Medulla oblongata (tissue), 1 donor: ENCODE measurements around the gene REEP1.
"Not testable (repeated sequence)": the region's sequence is repeated elsewhere in the genome, so short reads cannot be mapped to it uniquely, and the experiment has no call there.

ENCODE experiments used
- DNase-seq: peaks from one replicate; pipeline ENCODE4 v3.0.0-alpha.2; 2015; ENCODE audit errors: extremely low spot score

The REEP1 gene

DNA sequence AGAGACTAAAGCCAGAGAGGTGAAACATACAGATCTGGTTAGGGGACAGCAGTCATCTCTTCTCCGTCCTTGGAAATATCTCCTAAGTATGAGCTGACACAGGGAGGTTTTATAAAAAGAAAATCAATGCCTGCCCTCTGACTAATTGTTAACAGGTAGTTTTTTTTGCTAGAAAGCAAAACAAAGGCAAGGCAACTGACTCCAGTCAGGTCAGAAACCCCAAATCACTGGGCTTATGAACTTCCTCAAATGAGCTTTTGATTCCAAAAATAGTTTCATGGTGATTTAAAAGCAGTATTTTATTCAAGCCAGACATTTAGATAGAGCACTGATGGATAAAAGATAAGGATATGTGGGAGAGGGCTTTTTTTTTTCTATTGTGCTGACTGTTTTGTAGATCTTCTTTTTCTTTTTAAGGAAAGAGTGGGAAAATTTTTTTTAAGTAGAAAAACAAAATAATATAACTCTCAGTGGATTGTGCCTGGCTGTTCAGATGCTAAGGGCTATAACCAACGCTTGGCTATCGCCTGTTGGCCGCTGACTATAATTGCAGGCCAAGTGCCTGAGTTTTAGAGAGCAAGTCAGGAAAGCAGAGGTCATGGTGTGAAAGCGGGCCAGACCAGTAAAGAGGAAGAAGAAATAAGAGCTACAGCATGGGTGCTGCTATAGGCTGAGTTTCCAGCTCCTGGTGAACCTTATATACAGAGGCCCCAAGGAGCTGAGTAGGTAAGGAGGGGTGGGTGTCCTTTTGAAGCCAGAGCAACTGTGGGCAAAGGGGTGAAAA lies 93.3 kb downstream of the REEP1 start:
- no peak for DNase-seq

DNA sequence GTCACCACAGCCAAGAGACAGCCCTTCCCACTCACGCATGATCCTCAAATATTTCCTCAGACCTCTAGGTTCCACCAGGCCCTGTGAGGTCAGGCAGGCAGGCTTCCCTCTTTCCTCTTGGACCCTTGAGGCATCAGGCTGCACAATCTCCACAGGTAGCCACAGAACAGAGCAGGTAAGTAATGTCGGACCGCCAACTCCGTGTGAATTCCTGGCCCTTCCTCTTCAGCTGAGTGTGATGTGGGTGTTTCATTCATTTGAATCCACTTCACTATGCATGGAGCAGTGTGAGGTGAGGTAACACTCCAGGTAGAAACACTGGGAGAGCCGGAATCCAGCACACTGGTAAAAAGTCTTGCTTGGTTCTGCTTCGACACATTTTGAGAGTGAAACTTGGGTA lies 94.2 kb downstream of the REEP1 start:
- no peak for DNase-seq

DNA sequence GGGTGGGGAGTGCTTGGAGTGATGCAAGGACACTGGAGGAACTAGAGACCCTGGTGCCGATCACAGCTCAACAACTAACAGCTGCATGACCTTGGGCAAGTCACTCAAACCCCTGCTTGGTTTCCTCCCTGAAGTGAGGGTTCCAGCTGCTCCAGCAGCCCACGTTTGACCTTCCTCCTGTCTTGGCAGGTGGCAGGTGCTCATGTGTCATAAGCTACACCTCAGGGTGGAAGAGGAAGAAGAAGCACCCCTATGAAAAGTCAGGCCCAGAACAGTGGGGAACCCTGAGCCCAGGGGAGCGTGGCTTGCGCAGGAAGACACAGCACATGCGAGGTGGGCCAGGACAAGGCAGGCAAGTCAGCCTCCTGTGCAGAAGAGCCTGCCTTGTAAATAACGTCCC lies 95.8 kb downstream of the REEP1 start:
- no peak for DNase-seq

DNA sequence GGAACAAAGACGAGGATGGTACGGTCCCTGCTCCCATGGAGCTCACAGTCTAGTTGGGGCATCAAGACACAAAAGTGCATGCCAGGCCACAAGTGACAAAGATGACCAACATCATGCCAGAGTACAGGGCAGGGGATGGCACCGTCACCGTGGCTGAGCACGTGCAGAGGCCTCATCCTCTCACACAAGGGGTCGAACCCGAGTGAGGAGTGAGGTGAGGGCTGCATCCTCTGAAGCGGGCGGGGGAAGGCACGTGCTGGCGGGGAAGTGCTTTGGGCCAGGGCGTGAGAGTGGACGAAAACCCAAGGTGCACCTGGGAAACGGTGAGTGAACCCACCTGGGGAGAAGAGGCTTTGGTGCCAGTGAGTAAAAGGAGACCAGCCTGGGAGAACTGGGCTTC lies 97.2 kb downstream of the REEP1 start:
- DNase-seq, result no peak

DNA sequence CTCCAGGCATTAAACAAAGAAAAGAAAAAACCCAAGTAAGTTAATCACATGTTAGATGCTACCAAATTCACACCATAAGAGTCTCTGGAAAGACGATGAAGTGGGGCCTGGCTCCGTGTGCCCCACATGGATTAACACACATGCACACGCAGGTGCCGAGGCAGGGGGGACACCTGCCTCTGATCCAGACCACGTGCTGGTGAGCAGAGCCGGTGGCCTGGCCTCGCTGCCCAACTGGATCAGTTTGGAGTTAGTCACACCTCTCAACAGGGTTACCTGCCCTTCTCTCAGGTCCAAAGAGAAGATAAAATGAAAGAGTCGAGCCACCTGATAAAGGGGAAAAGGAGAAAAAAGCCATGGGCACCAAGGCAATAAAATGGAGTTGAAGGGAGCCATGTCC lies 97.7 kb downstream of the REEP1 start:
- DNase-seq, result no peak

DNA sequence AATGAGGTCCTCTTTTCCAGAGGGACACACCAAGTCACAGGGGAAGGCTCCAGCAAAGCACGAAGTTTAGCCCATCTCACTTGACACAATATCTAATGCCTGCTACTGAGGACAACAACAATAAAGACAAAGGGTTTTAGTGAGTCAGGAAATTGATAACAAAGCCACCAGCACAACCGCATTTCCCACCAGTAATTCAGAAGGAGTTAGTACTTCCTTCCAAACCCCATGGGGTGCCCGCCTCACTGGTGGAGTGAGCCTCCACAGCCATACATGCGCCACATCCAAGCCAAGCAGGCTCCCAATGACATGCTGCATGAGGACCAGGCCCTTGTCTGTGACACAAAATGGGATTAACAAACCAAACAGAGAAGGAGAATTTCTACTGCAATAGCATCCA lies 98.1 kb downstream of the REEP1 start:
- no peak for DNase-seq

DNA sequence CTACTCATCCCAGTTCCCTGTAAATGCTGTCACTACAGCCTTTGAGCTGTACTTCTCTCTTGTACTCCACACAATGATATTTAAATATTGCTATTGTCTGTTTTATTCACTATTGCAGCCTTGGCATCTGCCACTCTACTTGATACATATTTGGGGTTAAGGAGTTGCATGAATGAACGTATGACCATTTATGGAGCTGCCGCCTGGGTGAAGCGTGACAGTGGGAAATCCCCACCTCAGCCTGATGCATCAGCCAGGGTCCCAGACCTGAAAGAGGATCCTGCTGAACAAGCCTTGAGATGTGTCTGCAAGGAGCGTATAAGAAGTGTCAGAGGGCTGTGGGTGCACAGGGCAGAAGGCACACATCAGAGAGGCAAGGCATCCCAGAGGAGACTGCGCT lies 99.1 kb downstream of the REEP1 start:
- DNase-seq, result no peak

DNA sequence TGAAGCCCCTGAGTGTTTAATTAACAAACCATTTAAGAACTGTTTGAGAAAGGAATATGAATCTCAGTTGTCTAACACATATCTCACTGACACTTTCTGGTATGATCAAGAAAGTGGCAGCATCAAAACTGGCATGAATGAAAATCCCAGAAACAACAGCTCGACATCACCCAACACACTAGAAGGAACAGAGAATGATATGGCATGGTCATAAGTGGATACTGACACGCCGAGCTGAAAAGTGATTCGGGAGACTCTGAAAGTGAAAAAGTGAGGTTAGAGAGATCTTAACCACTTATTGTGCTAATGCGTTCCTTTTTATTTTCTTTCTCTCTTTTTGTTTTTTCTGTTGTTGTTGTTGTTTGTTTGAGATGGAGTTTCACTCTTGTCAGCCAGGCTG lies 100.3 kb downstream of the REEP1 start:
- DNase-seq, result no peak

DNA sequence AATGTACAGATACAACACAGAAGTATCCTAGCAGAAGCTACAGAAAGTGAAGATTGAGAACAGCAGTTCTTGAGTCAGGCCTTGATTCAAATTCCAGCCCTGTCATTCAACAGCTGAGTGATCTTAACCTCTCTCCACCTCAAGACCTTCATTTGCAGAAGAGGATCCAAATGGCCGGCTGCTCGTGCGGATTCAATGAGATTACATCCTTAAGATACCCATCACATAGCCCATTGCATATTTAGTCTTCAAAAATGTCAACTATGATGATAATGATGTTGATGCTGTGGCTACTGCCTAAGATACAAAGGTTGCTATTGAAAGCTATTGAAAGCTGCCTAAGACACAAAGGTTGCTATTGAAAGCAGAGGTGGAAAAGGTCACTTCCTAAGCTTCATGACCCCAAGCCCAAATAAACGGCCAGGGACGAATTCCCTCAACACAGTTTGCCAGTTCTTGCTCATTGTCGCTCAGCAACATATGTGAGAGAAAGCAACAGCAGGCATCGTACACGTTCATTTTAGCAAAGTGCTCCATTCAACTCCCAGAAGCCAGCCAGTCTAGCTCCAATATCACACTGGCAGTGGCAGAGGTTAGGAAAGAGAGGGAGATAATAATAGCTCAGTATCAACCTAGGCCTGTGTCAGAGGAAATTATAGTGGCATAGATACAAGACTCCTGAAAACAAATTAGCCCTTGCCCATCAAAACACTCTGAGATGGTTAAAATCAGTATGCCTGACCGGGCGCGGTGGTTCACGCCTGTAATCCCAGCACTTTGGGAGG lies 102.0 kb downstream of the REEP1 start:
- DNase-seq, result no peak

DNA sequence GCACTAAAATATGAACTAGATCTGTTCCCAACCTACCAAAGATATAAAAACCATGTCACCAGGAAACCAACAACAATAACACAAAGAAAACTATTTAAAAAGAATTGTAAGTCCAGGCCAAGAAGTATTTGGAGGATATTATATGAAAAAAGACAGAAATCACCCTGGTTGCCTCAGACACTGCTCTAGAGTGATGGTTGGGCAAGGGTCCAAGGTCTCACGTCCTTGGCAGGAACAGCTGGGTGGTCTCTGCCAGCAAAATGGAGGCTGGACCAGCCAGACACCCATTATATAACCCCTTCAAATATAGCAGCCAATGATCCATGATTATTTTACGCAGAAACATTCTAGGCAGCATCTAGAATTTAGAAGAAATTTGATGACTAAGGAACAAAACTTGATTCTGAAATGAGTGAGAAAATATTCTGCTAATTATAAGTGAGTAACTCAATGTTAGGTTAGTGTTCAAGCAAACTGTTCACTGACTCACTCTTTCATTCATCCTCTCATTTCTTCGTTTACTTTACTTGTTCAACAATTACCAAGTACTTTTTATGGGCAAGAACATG lies 102.8 kb downstream of the REEP1 start:
- DNase-seq, result no peak

DNA sequence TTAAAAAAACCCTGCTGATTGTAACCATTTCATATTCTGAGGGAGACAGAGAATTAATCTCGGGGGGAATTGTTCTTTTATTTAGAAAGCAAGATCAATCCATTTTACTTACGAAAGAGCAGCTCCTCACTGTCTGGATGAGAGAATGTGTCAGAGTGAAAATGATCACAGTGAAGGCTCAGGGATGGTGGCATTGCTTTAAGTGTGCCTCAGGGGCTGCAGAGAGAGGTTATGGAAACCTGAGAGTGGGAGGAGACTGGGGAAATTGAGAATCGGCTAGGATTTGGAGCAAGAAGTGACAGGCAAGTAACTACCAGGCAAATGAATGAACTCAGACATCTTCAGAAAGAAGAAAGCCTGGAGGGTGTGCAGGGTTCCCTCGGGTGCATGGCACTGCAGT lies 104.0 kb downstream of the REEP1 start:
- DNase-seq, result no peak

DNA sequence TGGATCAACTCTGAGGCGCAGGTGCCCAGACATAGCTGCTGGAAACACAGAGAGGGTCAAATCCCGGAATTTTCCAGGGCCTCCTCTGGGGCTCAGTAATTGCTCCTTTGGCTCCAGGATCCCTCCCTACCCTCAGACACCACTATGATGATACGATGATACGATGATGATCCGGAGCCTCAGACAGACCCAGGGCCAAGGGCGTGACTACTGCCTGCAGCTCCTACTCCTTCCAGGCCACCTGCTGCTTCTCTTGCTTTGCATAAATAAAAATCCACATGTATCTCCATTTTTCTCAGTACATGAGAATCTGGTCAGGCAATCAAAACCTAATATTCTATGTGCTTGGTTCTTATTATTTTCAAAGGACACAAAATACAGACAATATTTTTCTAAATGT lies 104.5 kb downstream of the REEP1 start:
- no peak for DNase-seq

DNA sequence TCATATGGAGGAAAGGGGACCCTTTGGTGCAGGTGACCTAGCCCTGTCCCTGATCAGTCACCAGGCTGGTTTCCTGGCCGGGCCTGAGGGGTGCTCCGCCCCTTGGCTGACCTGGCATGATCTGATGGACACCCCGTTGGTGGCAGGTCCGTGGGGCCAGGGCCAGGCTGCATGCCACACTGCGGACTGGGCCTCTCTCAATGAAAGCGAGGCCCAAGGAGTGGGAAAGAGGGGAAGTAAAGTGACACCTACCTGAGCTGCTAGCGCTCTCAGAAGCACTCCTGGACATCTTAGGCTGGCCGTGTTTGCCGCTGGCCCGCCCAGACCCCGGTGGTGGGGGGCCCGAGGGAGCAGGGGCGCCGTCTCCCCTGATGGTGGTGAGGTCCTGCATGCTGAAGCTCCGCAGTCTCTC lies 105.0 kb downstream of the REEP1 start:
- no peak for DNase-seq

DNA sequence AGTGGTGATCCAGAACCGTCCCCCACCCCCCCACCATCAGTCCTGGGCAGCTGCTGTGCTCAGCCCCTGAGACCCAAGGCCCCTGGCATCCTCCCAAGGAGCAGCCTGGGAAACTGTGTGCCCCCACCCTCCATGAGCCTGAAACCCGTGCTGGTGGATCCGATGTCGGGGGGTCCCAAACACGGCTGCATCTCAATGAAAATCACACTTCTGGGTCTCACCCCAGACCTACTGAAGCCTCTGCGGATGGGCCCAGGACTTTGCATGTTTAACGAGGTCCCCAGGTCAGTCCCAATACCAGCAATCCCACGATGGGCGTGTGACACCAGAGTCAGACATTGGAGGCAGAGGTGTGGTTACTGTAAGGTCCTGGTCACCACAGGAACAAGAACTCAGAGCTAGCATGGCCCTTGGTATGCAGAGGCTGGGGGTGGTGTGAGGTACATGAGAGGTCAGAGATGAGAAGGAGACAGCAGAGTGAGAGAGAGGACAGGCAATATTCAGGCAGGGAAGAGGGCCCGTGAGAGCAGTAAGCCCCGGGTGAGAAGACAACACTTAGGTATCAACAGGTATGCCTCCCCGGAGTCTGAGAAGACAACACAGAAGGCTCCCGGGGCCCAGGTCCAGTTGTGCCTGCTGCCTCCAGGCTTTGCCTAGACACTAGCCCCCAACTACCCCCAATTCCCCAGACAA lies 105.6 kb downstream of the REEP1 start:
- DNase-seq, result no peak

DNA sequence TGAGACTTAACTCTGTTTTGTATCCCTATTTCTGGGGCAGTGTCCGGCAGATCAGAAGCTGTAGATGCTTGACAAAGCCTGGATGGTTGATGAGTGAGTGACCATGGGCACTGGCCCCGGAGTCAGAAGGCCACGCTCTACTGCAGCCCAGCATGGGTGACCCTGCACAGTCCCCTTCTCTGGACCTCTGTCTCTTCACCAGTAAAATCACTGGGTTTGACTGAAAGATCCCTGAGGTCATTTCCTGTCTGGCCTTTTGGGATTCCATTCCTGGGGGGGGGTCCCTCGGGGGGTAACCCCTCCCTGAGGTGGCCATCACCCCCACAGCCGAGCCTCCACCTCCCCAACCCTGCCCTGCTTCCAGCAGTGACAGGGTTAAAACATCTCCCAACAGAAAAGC lies 106.5 kb downstream of the REEP1 start:
- DNase-seq, result no peak

DNA sequence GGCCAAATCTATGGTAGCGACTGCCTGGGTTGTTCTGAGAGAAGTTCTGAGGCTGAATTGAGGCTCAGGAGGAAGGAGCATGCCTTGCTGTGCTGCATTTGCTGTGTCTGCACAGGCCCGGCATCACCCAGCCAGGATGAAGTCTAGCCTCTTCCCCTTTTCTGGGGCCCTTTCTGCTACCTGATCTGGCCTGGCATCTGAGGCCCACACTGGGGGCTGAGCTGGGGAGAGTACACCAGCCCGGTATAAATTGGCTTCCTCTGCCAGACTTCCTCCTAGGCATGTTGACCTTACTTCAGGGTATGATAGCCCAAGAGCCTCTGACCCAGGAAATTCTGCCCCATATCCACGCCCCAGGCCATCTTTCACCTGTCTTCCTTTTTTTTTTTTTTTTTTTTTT lies 108.2 kb downstream of the REEP1 start:
- no peak for DNase-seq

DNA sequence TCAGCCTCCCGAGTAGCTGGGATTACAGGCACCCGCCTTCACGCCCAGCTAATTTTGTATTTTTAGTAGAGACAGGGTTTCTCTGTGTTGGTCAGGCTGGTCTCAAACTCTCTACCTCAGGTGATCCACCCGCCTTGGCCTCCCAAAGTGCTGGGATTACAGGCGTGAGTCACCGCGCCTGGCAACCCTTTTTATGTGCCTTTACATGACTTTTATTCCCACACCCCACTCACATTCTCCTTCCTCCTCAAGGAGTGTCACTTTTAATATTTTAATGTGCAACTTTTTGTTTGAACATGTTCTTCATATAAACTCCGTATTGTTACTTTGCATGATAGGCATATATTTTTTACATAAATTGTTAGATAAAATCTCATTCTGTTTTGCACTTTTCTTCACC lies 108.9 kb downstream of the REEP1 start:
- not testable (repeated sequence) for DNase-seq

DNA sequence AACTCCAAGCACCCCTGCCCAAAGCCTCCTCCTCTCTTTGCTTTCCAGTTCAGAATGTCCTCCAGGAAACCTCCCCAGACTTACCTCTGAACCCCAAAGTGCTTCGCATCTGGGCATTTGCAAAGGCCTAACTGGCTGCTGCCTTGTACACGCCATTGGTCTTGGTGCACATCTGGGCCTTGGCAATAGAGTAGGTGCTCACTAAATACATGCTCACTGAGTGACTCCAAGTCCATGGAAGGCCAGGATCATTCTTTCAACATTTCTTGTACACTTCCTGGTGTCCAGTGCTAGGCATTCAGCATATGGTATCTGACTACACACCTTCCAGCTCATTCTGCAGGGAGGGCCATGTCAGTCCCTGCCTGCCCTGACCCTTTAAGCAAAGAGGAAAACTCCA lies 109.7 kb downstream of the REEP1 start:
- no peak for DNase-seq

DNA sequence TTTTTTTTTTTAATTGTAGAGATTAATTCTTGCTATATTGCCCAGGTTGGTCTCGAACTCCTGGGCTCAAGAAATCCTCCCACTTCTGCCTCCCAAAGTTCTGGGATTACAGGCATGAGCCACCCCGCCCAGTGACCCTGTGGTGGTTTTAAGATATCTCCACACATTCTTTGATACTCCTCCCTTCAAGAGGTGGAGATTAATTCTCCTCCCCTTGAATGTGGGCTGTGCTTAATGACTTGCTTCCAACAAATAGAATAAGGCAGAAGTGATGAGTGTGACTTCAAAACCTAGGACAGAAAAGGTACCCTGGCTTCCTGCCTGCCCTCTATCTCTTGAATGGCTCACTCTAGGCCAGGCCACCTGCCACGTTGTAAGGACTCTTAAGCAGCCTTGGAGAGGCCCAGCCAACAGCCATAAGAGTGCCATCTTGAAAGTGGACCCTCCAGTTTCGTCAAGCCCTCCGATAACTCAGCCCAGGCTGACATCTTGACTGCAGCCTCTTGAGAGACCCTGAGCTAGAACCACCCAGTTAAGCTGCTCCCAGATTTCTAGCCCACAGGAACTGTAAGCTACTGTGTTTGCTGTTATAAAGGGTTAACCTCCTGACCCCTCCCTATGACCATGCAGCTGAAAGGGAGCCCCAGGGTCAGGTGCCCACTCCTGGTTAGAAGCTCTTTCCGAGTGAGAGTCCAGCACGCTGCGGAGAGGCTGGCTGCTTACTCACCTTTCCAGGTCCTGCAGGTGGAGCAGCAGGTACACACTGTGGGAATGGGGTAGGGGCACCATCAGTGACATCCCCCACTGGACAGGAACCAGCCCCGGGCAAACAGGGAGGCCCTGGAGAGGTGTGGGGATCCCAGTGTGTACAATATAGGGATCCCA lies 110.5 kb downstream of the REEP1 start:
- no peak for DNase-seq

DNA sequence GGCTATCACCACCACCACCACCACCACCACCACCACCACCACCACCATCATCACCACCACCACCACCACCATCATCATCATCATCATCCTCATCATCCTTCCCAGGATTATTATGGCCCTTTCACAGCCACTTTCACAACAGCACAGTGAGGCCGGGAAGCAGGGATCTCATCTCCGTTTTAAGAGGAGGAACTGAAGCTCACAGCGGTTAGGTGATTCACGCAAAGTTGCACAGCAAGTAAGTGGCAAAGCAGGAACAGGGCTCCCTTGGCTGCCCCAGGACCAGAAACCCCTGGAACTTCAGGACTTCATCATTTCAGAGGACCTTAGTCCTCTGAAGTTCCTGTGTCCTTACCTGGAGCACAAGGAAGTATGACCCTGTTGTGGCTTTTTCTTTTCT lies 111.4 kb downstream of the REEP1 start:
- DNase-seq, result no peak

DNA sequence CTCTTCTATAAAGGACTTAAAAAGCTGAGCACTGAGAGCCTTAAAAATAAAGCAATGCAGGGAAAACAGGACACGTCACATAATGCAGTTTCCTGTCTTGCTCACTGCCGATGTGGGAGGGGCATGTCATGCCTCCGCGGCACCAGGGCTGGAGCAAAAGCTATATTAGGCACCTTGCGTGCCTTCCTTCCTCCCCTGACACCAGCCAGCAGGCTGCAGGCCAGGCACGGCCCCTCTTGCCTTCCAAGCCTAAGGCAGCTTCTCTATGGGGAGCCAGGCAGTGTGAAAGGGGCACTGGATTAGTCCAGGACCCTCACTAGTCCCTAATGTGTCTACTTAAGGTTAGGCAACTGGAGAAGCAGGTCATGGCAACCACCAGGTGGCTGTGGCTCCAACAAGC lies 111.8 kb downstream of the REEP1 start:
- DNase-seq, result peak; percentile 34
